ENCODE results near the gene CENPP.
"Not testable (repeated sequence)": the region's sequence is repeated elsewhere in the genome, so short reads cannot be mapped to it uniquely, and the experiment has no call there.

The CENPP gene

GRCh38 chr9:92619601-92620300, 294.0 kb downstream of the CENPP start:
- no peak for DNase-seq

DNA sequence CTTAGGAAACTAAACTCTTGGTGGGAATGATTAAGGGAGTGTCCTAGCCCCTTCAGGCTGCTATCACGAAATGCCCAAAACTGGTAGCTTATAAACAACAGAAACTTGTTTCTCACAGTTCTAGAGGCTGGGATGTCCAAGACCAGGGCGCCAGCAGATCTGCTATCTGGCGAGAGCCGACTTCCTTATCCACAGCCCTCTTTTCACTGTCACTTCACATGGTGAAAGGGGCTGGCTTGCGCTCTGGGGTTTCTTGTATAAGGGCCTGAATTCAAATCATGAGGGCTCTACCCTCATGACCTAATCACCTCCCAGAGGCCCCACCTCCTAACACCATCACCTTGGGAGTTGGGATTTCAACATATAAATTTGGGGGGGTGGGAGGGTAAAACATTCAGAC, 295.1 kb downstream of the CENPP start:
- DNase-seq = no peak

- DNase-seq = not testable (repeated sequence)
Measured at GRCh38 chr9:92623936-92624335, 298.2 kb downstream of the CENPP start.

GRCh38 chr9:92626484-92626883, 300.7 kb downstream of the CENPP start:
- DNase-seq = no peak

- DNase-seq = no peak
Measured at GRCh38 chr9:92627651-92628050, 301.9 kb downstream of the CENPP start.

- no peak for DNase-seq
Measured at GRCh38 chr9:92631452-92632343, 305.9 kb downstream of the CENPP start.

DNA sequence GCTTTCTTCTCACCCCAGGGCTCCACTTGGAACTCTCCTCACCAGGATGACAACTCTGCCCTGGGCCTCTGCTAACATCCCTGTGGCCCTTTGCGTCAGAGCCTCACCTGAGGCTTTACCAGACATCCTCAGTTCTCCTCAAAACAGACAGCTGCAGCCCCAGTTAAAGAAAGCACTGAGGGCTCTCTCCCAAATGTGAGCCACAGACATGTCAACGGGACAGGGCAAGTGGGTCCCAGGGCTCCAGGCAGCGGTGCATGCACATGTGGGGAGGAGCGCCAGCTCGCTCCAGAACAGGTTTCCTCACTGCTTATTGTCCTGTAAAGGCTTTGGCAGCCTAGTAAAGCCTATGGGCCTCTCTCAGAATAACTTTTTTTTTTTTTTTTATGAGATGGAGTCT, 306.9 kb downstream of the CENPP start:
- no peak for DNase-seq

GRCh38 chr9:92633614-92634278, 308.0 kb downstream of the CENPP start:
- no peak for DNase-seq

- DNase-seq = no peak
Measured at GRCh38 chr9:92634712-92635605, 309.2 kb downstream of the CENPP start.

- no peak for DNase-seq
Measured at GRCh38 chr9:92635760-92636159, 310.0 kb downstream of the CENPP start.

DNA sequence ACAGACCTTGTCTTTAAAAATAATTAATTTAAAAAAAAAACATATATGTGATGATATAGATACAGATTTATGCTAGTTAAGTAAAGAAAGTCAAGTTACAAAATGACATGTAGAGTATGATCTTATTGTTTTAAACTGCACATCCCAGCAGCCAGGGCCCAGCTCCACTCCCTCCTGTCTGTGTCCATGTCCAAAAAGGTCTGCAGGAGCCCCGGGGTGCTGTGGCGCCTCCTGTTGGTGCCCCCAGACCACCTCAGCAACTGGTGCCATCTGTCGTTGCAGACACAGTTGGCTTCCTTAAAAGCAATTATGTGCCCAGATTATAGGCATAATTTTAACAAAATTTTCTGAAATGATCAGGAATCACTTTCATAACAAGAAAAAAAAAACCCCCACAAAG, 310.9 kb downstream of the CENPP start:
- DNase-seq = no peak

DNA sequence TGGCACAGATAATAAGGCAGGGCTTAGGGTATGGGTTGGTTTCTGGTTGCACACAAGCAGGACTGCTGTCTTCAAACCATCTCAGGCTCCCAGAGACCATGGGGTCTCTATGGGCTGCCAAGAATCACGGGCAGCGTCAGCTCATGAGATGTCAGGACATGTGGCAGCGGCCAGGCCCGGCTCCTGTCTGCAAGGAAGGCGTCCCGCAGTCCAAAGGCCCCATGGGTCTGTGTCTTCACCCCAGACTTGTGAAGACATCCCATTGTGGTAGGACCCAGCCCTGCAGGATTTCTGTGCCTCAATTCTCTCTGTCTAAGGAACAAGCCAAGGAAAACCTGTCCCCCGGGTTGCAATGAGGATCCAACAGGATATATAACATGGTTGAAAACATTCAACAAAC, 311.6 kb downstream of the CENPP start:
- no peak for DNase-seq

- DNase-seq = no peak
Measured at GRCh38 chr9:92637886-92638620, 312.3 kb downstream of the CENPP start.

- no peak for DNase-seq
Measured at GRCh38 chr9:92638621-92639101, 312.9 kb downstream of the CENPP start.

DNA sequence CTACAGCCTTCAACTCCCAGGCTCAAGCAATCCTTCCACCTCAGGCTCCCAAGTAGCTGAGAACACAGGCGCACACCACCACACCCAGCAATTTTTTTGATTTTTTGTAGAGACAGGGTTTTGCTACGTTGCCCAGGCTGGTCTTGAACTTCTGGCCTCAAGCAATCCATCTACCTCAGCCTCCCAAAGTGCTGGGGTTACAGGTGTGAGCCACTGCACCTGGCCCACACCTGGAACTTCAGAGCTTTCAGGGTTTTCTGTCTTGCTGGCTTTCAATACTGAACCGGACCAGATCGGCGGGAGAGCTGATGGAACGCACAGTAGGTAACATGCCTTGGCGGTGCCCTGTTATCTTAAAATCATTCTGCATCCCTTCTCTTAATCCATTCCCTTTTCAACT, 313.4 kb downstream of the CENPP start:
- DNase-seq = no peak

GRCh38 chr9:92639791-92640271, 314.1 kb downstream of the CENPP start:
- DNase-seq = no peak

DNA sequence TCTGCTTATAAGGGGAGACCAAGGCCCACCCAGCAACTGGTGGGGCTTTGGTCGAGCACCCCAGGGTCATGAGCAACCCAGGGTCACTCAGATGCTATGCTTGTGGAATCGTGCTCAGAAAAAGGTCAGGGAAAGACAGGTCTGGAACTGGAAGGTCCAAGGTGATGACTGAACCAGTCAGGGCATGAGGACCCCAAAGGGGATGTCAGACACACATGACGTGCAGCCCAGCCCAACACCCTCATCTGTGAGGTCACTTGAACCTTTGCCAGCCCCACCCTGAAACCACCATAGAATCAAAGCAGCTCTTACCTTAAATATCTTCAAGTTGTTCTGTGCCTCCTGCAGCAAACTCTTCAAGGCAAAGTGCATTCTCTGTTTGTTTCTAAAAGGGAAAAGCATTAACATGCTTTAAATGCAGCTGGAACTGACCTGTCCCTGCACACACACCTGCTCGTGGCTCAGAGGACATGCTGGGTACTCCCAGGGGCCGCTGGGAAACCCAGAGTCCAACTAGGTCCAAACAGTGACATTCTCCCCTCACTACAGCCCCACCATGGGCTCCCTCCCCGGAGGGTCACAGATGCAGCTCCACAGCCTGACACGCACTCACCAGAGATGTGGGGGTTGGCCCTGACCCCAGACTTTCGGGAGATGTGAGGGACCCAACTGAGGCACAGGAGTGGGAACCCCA, 314.8 kb downstream of the CENPP start:
- DNase-seq = no peak

GRCh38 chr9:92641092-92641809, 315.5 kb downstream of the CENPP start:
- no peak for DNase-seq

DNA sequence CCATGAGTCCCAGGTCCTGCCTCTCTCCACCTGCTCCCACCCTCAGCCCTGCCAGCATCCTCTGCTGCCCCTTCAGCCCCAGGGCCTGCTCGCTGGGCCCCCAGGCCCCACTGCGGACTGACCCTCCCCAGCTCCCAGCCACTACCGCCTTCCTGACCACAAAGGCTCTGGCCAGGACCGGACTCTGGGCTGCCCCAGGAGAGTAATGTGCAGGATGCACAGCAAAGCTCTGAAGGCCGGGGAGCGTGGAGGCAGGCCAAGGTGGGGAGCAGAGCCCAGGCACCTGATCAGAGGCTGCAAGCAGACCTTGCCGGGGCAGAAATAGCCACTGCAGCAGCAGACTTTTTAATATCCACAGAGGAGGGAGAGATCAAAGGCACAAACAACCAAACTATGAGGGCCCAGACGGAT, 316.3 kb downstream of the CENPP start:
- no peak for DNase-seq

GRCh38 chr9:92642564-92642963, 316.8 kb downstream of the CENPP start:
- DNase-seq = no peak

Data from NCI-H1436 treated with DMSO at 0.1 percent for 48 hours (cell line).